Vagina (tissue), 2 donors: ENCODE results near the gene DIO1. TPM values are rescaled to one million over a fixed set of nuclear protein-coding genes. Genes with fewer than 3 reads are reported as not detected.

Experiments used
- DNase-seq, 2 donors: peaks; one replicate each; pipeline ENCODE4 v3.0.0-alpha.2; 2017; ENCODE audit errors: extremely low spot score in 2 of 2
- H3K27ac ChIP-seq: fragments of 200-600 bp; sonication (generic); one replicate; pipeline ENCODE4 v1.5.1; 2019
- H3K27me3 ChIP-seq: fragments of 200-600 bp; sonication (generic); one replicate; pipeline ENCODE4 v1.5.1; 2019
- H3K36me3 ChIP-seq, 2 donors: fragments of 200-600 bp; sonication (generic); one replicate each; pipeline ENCODE4 v1.5.1; 2017 to 2019
- H3K4me1 ChIP-seq: fragments of 200-600 bp; sonication (generic); one replicate; pipeline ENCODE4 v1.5.1; 2019
- H3K4me3 ChIP-seq, 2 donors: fragments of 200-600 bp; sonication (generic); 1 replicate in 1 of 2; 2 replicates in 1 of 2; pipeline ENCODE4 v1.5.1; 2016 to 2019
- H3K9me3 ChIP-seq: fragments of 200-600 bp; sonication (generic); one replicate; pipeline ENCODE4 v1.5.1; 2019
- POLR2A ChIP-seq, 2 donors: fragments of 450-650 bp; IDR thresholded peaks; one replicate each; pipeline ENCODE4 v1.6.1; 2017; ENCODE audit warnings: antibody characterized with exemption in 2 of 2, mild to moderate bottlenecking in 2 of 2, moderate library complexity in 2 of 2
- POLR2AphosphoS5 ChIP-seq, 2 donors: sonication (generic); formaldehyde crosslinking; IDR thresholded peaks; one replicate each; pipeline ENCODE4 v1.9.0; 2017; ENCODE audit warnings: antibody characterized with exemption in 2 of 2, mild to moderate bottlenecking in 2 of 2, low read depth in 1 of 2; ENCODE audit not compliant: insufficient read depth in 1 of 2
- intact Hi-C: fragments of 100-400 bp; cut with DNase I; formaldehyde crosslinking; loops from one replicate; pipeline ENCODE4 v1.15.1; 2023
- total RNA-seq: library from RNA; depleted of rRNA; stranded (reverse); fragments of >200 nt; gene quantifications from one replicate; pipeline ENCODE4 v1.2.3, GENCODE V29; 2016
- TF ChIP-seq, protein P1 (sequence below), 3 experiments: fragments of 450-650 bp in 2 of 3; fragments of 200-600 bp in 1 of 3; sonication (generic) in 1 of 3; IDR thresholded peaks; one replicate each; pipeline ENCODE4 v1.5.1; 2017 to 2019; ENCODE audit warnings: antibody characterized with exemption in 3 of 3, mild to moderate bottlenecking in 2 of 3, moderate library complexity in 2 of 3

DIO1 gene
- not detected for total RNA-seq

DNA sequence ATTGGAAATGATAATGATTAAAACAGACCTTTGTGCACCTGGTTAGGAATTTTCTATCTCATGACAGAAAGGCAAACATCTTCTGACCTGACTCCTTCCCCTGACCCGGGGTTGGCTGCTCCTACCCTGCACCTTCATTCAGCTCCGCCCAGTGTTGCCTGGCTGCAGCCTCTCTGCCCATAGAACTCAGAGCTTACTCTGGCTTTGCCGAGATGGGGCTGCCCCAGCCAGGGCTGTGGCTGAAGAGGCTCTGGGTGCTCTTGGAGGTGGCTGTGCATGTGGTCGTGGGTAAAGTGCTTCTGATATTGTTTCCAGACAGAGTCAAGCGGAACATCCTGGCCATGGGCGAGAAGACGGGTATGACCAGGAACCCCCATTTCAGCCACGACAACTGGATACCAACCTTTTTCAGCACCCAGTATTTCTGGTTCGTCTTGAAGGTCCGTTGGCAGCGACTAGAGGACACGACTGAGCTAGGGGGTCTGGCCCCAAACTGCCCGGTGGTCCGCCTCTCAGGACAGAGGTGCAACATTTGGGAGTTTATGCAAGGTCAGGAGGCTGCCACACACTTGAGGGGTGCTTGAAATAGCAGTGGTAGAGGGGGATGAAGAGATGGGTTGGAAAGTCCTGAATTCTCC is at the start of gene DIO1:
Gene DIO1, plus strand, starts transcription at position 189 of the 638 bp plus-strand sequence. Its CDS starts 24 bp downstream, at position 213.
- Histone ChIP-seq H3K27me3 (no peaks in the 10 kb centered on the region), H3K4me1 (peaks cover 37% of the 10 kb centered on the region), H3K27ac (no peak within 1 kb of the TSS), H3K4me3 (no peak within 1 kb of the TSS), H3K36me3 (no peaks in the 10 kb centered on the region), H3K9me3 (no peaks in the 10 kb centered on the region)
- DNase-seq, result no peak
- intact Hi-C loops, result loop anchor here (5.0 kb wide), 1 partner anchor 53 kb away; the partner anchor contains the start of genes IFT25 and LRRC42
- TF ChIP-seq POLR2AphosphoS5 (IDR thresholded peaks at IDR 0.05; ENCODE audit: insufficient read depth in 1 of 2, low read depth in 1 of 2) (no peak), POLR2A (IDR thresholded peaks at IDR 0.05) (no peak)
- TF ChIP-seq, protein P1, sequence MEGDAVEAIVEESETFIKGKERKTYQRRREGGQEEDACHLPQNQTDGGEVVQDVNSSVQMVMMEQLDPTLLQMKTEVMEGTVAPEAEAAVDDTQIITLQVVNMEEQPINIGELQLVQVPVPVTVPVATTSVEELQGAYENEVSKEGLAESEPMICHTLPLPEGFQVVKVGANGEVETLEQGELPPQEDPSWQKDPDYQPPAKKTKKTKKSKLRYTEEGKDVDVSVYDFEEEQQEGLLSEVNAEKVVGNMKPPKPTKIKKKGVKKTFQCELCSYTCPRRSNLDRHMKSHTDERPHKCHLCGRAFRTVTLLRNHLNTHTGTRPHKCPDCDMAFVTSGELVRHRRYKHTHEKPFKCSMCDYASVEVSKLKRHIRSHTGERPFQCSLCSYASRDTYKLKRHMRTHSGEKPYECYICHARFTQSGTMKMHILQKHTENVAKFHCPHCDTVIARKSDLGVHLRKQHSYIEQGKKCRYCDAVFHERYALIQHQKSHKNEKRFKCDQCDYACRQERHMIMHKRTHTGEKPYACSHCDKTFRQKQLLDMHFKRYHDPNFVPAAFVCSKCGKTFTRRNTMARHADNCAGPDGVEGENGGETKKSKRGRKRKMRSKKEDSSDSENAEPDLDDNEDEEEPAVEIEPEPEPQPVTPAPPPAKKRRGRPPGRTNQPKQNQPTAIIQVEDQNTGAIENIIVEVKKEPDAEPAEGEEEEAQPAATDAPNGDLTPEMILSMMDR (IDR thresholded peaks at IDR 0.05), result no peak

DNA sequence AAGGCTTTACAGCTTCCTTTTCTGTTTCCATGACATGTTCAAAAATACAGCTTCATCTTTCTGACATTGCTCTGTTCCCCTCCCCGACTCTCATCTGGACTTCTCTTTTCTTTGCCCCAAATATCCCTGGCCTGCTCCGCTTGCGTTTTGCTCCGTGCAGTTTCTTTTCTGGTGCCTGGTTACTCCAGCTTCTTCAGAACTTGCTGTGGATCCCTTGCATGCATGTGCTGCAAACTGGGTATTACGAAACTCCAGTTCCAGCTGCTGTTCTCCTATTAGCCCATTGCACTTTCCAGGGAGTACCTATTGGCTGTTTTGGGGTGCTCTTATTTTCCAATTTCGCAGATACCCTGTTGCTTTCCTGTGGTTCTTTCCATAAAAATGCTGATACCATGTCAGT is 46.0 kb upstream of the DIO1 start:
- no peaks in the 10 kb centered on the region for H3K4me1 ChIP-seq
- H3K27ac ChIP-seq, result no peak overlapping the region
- no peak overlapping the region for H3K4me3 ChIP-seq
- intact Hi-C loops, result no loop called here
- TF ChIP-seq POLR2A (IDR thresholded peaks at IDR 0.05) (no peak), POLR2AphosphoS5 (IDR thresholded peaks at IDR 0.05; ENCODE audit: insufficient read depth in 1 of 2, low read depth in 1 of 2) (no peak)
- TF ChIP-seq, protein P1 (IDR thresholded peaks at IDR 0.05), result no peak
- peaks cover 0 to 8% of the 10 kb centered on the region in 2 donors for H3K36me3 ChIP-seq
- no peak for DNase-seq
- H3K27me3 ChIP-seq, result no peaks in the 10 kb centered on the region
- no peaks in the 10 kb centered on the region for H3K9me3 ChIP-seq

DNA sequence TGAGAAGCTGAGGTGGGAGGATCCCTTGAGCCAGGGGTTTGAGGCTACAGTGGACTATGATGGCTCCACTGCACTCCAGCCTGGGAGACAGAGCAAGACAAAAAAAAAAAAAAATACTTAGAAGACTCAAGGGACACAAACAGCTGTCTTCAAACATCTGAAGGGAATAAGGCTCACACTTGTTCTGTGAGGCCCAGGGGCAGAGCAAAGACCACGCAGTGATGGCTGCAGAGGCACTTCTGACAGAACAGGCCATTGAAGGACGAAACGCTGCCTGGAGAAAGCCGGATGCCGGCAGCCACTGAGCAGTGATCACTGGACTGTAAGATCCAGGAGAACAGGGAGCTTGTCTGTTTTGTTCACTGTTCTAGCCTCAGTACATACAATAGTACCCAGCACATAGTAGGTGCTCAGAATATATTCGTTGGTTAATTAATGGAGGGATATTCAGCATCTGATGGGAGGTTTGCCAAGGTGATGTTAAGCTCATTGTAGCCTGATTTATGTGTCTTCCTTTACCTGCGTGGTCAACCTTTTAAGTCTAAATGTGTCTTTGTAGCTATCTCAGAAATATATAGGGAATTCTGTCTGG is 43.8 kb upstream of the DIO1 start:
- Histone ChIP-seq H3K27me3 (no peaks in the 10 kb centered on the region), H3K4me1 (no peaks in the 10 kb centered on the region)
- intact Hi-C loops, result no loop called here

DNA sequence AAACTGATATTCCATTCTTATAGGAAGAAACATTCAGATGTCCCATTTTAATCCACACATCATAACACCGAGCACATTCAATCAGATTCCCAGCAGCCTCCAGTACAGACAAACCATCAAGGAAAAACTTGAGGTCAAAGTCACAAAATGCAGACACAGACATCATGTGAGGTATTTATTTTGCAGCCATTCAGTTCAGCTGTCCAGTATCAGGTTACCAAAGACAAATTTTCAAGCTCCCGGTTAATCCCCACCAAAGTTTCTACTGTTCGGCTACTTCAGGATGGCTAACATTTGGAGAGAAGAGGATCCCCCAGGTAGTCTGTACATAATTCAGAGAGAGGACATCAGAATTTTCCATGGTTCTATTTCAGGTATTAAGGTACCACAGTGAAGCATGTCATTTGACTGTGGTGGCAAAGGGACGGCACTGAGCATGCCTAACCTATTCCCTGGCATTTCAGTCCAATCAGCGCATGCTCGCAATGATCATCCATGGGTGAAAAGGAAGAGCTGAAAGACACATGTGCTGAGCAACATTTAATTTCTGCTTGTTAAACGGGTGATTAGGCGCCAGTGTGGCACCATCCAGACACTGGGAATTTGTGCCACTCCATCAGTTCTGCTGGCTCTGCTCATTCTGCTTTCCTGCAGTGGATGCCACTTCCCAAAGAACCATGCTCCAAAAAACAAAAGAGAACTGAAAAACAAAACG is 42.3 kb upstream of the DIO1 start:
- TF ChIP-seq, protein P1 (IDR thresholded peaks at IDR 0.05), result no peak
- no peak for TF ChIP-seq POLR2A (IDR thresholded peaks at IDR 0.05)
- TF ChIP-seq POLR2AphosphoS5 (IDR thresholded peaks at IDR 0.05; ENCODE audit: insufficient read depth in 1 of 2, low read depth in 1 of 2), result no peak
- Histone ChIP-seq H3K4me1 (no peaks in the 10 kb centered on the region), H3K4me3 (no peak overlapping the region), H3K27me3 (no peaks in the 10 kb centered on the region), H3K27ac (no peak overlapping the region), H3K9me3 (no peaks in the 10 kb centered on the region), H3K36me3 (peaks cover 0 to 38% of the 10 kb centered on the region in 2 donors)
- no peak for DNase-seq
- intact Hi-C loops, result no loop called here

More for the DNA sequence above, 43.8 kb upstream of the DIO1 start:
- Histone ChIP-seq H3K27ac (no peak overlapping the region), H3K9me3 (no peaks in the 10 kb centered on the region), H3K36me3 (peaks cover 0 to 23% of the 10 kb centered on the region in 2 donors), H3K4me3 (no peak overlapping the region)
- DNase-seq, result no peak
- TF ChIP-seq POLR2AphosphoS5 (IDR thresholded peaks at IDR 0.05; ENCODE audit: insufficient read depth in 1 of 2, low read depth in 1 of 2), result no peak
- TF ChIP-seq, protein P1 (IDR thresholded peaks at IDR 0.05), result no peak
- TF ChIP-seq POLR2A (IDR thresholded peaks at IDR 0.05), result no peak
